ENCODE measurements around the gene SYNGR3. TPM values are rescaled to one million over a fixed set of nuclear protein-coding genes. Genes with fewer than 3 reads are reported as not detected.
A peak's percentile ranks its signal among the peaks of the same experiment; 100 is the strongest.

SYNGR3 gene
- polyA plus RNA-seq, 3 donors = 0.20 to 0.29 TPM; not detected in 1

DNA sequence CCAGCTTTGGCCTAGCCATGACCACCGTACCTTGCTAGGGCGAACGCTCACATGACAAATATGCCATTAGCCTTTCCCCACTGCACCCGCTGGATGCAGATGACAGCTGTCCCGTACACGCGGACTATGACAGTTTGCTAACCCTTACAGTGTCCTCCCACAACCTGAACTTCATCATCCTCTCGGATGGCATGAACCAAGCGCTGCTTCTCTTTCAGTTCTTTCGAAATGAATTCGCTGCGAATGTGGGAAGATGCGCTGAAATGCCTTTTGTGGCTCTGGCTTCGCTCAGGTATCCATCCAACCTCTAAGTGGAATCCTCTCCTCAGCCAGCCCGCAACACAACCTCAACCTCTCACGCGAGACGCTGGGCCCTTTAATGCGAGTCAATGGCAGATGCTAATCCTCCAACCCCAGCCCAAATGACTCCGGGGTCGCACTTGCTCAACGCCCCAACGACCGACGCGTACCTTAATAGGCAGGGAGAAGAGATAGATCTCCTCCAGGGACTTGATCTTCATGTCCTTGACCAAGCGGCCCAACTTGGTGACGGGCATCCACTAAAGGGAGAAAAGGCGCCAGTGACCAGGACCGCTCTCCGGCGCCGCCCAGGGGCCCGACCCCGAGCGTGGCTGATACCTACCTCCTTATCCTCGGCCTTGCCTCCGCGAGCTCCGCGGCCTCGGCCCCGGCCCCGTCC lies 25.8 kb upstream of the SYNGR3 start:
- peaks cover 24 to 30% of the 10 kb centered on the region in 2 donors for H3K36me3 Mint-ChIP-seq
- 13% methylated on average over 27 of the region's 44 CpGs for WGBS (ENCODE audit: insufficient coverage)
- peak overlapping the region; percentile 79 to 95 (median 93) for H3K27ac Mint-ChIP-seq
- peak overlapping the region; percentile 89 to 94 for H3K4me3 Mint-ChIP-seq
- Histone ChIP-seq H3K4me3 (replicated peaks in 1 of 3; ENCODE audit: low read depth in 2 of 3, low read length in 3 of 3) (peak overlapping the region; percentile 55 to 91 (median 82)), H3K79me2 (ENCODE audit: insufficient read depth, low read length) (peaks cover 52% of the 10 kb centered on the region), H3K4me2 (replicated peaks; ENCODE audit: extremely low read depth, low read length, poor library complexity, severe bottlenecking) (peak overlapping the region; percentile 84), H3K27me3 (ENCODE audit: control insufficient read depth in 2 of 2, insufficient read depth in 2 of 2, low read length in 2 of 2) (no peaks in the 10 kb centered on the region), H3K4me1 (ENCODE audit: control insufficient read depth in 1 of 2, insufficient read depth in 2 of 2, low read length in 2 of 2) (peaks cover 36 to 48% of the 10 kb centered on the region in 2 donors), H3K27ac (ENCODE audit: low read depth in 1 of 2, low read length in 2 of 2) (peak overlapping the region; percentile 93), H4K20me1 (ENCODE audit: insufficient read depth, low read length) (peaks cover 35% of the 10 kb centered on the region), H2AFZ (ENCODE audit: insufficient read depth, low read depth, low read length, poor library complexity, severe bottlenecking) (peak overlapping the region; percentile 75), H3K9ac (ENCODE audit: insufficient read depth, low read length, poor library complexity, severe bottlenecking) (peak overlapping the region; percentile 95), H3K36me3 (replicated peaks in 1 of 2; ENCODE audit: control insufficient read depth in 1 of 2, insufficient read depth in 2 of 2, low read length in 2 of 2) (peaks cover 21% of the 10 kb centered on the region in 2 donors), H3K9me3 (replicated peaks in 1 of 2; ENCODE audit: control insufficient read depth in 1 of 2, insufficient read depth in 1 of 2, low read length in 2 of 2) (no peaks in the 10 kb centered on the region)
- TF ChIP-seq, protein P1, sequence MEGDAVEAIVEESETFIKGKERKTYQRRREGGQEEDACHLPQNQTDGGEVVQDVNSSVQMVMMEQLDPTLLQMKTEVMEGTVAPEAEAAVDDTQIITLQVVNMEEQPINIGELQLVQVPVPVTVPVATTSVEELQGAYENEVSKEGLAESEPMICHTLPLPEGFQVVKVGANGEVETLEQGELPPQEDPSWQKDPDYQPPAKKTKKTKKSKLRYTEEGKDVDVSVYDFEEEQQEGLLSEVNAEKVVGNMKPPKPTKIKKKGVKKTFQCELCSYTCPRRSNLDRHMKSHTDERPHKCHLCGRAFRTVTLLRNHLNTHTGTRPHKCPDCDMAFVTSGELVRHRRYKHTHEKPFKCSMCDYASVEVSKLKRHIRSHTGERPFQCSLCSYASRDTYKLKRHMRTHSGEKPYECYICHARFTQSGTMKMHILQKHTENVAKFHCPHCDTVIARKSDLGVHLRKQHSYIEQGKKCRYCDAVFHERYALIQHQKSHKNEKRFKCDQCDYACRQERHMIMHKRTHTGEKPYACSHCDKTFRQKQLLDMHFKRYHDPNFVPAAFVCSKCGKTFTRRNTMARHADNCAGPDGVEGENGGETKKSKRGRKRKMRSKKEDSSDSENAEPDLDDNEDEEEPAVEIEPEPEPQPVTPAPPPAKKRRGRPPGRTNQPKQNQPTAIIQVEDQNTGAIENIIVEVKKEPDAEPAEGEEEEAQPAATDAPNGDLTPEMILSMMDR (IDR thresholded peaks at IDR 0.05) = no peak
- H3K27me3 Mint-ChIP-seq (ENCODE audit: low read depth in 3 of 3) = peaks cover 0 to 2% (median 2%) of the 10 kb centered on the region in 3 donors
- DNase-seq = no peak
- H3K9me3 Mint-ChIP-seq = peaks cover 0 to under 1% (median 0%) of the 10 kb centered on the region in 7 donors
- H3K4me1 Mint-ChIP-seq = peaks cover 41% of the 10 kb centered on the region
- intact Hi-C loops (cut with micrococcal nuclease) = no loop called here

DNA sequence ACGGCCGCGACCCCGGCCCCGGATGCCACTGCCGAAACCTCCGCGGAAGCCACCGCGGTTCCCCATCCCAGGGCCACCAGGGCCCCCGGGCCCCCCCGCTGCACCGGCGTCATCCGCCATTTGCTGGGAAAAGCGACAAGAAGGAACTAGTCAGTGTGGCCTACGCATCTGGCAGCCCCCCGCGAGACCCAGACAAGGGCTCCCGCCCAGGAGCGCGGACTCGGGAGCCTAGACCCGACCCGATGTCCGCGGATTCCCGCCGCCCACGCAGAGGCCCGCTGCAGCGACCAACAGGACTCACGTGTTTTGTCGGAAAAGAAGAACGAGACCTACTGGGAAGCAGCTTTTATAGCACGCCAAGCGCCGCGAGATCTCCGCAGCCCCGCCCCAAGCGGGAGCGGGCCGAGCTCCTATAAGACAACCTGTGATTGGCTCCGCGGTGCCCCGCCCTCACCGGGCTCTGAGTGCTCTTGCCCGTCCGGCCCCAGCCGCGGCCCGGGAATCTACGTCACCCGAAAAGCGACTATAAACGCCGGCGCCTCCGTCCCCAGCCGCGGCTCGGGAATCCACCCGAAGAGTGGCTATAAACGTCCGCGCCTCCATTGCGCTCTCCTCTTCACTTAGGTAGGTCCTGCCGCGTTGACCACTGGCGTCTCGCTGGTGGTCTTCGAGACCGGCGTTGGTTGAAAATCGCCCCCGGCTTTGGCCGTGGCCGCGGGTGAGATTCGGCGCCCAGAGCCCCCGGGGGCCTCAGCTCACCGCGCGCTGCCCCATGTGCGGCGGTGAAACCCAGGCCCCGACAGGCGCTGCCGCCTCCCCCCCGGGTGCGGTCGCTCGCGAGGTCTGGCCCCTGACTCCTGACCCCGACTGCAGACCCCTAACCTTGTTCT lies 25.0 kb upstream of the SYNGR3 start, which contains the start of gene RPS2:
Gene RPS2, minus strand, starts transcription at position 321 of the 890 bp plus-strand sequence. Its CDS starts 201 bp downstream, at position 120.
- no peaks in the 10 kb centered on the region for H3K27me3 ChIP-seq (ENCODE audit: control insufficient read depth in 2 of 2, insufficient read depth in 2 of 2, low read length in 2 of 2)
- peak within 1 kb of the TSS; percentile 93 for H3K27ac ChIP-seq (ENCODE audit: low read depth in 1 of 2, low read length in 2 of 2)
- TF ChIP-seq, protein P1 (IDR thresholded peaks at IDR 0.05) = no peak
- peak within 1 kb of the TSS; percentile 84 for H3K4me2 ChIP-seq (replicated peaks; ENCODE audit: extremely low read depth, low read length, poor library complexity, severe bottlenecking)
- peak; percentile 98 to 100 (median 99) for DNase-seq
- H3K4me3 ChIP-seq (replicated peaks in 1 of 3; ENCODE audit: low read depth in 2 of 3, low read length in 3 of 3) = peak within 1 kb of the TSS; percentile 55 to 91 (median 82)
- H3K4me3 Mint-ChIP-seq = peak within 1 kb of the TSS; percentile 89 to 94
- H4K20me1 ChIP-seq (ENCODE audit: insufficient read depth, low read length) = peaks cover 35% of the 10 kb centered on the region
- peaks cover 24 to 30% of the 10 kb centered on the region in 2 donors for H3K36me3 Mint-ChIP-seq
- intact Hi-C loops (cut with micrococcal nuclease) = no loop called here
- H3K4me1 Mint-ChIP-seq = peaks cover 38% of the 10 kb centered on the region
- under 1% methylated on average over 90 of the region's 97 CpGs for WGBS (ENCODE audit: insufficient coverage)
- H2AFZ ChIP-seq (ENCODE audit: insufficient read depth, low read depth, low read length, poor library complexity, severe bottlenecking) = peak within 1 kb of the TSS; percentile 75
- peaks cover 34 to 40% of the 10 kb centered on the region in 2 donors for H3K4me1 ChIP-seq (ENCODE audit: control insufficient read depth in 1 of 2, insufficient read depth in 2 of 2, low read length in 2 of 2)
- no peaks in the 10 kb centered on the region for H3K9me3 ChIP-seq (replicated peaks in 1 of 2; ENCODE audit: control insufficient read depth in 1 of 2, insufficient read depth in 1 of 2, low read length in 2 of 2)
- H3K27ac Mint-ChIP-seq = peak within 1 kb of the TSS; percentile 93 to 97 (median 95)
- peaks cover 47% of the 10 kb centered on the region for H3K79me2 ChIP-seq (ENCODE audit: insufficient read depth, low read length)
- peaks cover 21% of the 10 kb centered on the region in 2 donors for H3K36me3 ChIP-seq (replicated peaks in 1 of 2; ENCODE audit: control insufficient read depth in 1 of 2, insufficient read depth in 2 of 2, low read length in 2 of 2)
- H3K9me3 Mint-ChIP-seq = peaks cover 0 to 2% (median 0%) of the 10 kb centered on the region in 7 donors
- peak within 1 kb of the TSS; percentile 95 for H3K9ac ChIP-seq (ENCODE audit: insufficient read depth, low read length, poor library complexity, severe bottlenecking)
- H3K27me3 Mint-ChIP-seq (ENCODE audit: low read depth in 3 of 3) = peaks cover 0 to 2% (median 0%) of the 10 kb centered on the region in 3 donors

Measured in CD14-positive monocyte (primary cell).